ENCODE measurements around the gene BEND2.

DNA sequence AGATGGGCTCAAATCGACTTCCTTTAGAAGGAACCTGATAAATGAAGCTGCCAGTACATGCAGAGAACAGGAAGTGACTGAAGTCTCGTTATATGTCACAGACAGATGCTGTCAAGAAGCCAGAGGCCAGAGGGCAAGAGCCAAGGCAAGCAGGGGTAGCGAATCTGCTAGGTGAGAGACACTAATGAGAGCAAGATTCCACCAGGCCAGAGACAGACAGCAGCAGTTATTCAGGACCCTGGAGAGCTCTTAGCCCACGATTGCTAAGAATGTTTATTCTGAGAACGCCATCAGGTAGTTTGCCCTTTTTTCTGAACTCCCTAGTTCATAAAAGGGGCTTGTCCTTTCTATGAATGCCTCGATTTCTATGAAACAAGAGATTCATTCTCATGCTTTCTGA lies 73.7 kb downstream of the BEND2 start:
- no peak for TF ChIP-seq TAF1 (IDR thresholded peaks at IDR 0.05; ENCODE audit: low read depth)
- TF ChIP-seq, protein P1, sequence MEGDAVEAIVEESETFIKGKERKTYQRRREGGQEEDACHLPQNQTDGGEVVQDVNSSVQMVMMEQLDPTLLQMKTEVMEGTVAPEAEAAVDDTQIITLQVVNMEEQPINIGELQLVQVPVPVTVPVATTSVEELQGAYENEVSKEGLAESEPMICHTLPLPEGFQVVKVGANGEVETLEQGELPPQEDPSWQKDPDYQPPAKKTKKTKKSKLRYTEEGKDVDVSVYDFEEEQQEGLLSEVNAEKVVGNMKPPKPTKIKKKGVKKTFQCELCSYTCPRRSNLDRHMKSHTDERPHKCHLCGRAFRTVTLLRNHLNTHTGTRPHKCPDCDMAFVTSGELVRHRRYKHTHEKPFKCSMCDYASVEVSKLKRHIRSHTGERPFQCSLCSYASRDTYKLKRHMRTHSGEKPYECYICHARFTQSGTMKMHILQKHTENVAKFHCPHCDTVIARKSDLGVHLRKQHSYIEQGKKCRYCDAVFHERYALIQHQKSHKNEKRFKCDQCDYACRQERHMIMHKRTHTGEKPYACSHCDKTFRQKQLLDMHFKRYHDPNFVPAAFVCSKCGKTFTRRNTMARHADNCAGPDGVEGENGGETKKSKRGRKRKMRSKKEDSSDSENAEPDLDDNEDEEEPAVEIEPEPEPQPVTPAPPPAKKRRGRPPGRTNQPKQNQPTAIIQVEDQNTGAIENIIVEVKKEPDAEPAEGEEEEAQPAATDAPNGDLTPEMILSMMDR (IDR thresholded peaks at IDR 0.05; ENCODE audit: poor library complexity, severe bottlenecking): no peak
- TF ChIP-seq, protein P2, sequence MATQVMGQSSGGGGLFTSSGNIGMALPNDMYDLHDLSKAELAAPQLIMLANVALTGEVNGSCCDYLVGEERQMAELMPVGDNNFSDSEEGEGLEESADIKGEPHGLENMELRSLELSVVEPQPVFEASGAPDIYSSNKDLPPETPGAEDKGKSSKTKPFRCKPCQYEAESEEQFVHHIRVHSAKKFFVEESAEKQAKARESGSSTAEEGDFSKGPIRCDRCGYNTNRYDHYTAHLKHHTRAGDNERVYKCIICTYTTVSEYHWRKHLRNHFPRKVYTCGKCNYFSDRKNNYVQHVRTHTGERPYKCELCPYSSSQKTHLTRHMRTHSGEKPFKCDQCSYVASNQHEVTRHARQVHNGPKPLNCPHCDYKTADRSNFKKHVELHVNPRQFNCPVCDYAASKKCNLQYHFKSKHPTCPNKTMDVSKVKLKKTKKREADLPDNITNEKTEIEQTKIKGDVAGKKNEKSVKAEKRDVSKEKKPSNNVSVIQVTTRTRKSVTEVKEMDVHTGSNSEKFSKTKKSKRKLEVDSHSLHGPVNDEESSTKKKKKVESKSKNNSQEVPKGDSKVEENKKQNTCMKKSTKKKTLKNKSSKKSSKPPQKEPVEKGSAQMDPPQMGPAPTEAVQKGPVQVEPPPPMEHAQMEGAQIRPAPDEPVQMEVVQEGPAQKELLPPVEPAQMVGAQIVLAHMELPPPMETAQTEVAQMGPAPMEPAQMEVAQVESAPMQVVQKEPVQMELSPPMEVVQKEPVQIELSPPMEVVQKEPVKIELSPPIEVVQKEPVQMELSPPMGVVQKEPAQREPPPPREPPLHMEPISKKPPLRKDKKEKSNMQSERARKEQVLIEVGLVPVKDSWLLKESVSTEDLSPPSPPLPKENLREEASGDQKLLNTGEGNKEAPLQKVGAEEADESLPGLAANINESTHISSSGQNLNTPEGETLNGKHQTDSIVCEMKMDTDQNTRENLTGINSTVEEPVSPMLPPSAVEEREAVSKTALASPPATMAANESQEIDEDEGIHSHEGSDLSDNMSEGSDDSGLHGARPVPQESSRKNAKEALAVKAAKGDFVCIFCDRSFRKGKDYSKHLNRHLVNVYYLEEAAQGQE (IDR thresholded peaks at IDR 0.05; ENCODE audit: borderline replicate concordance): no peak
- no peak for TF ChIP-seq RAD21 (conservative IDR thresholded peaks at IDR 0.05)
- no peak for TF ChIP-seq EP300 (conservative IDR thresholded peaks at IDR 0.05; ENCODE audit: poor library complexity, severe bottlenecking)
- no peak for TF ChIP-seq MXI1 (conservative IDR thresholded peaks at IDR 0.05; ENCODE audit: poor library complexity, severe bottlenecking)
- TF ChIP-seq POLR2AphosphoS5 (IDR thresholded peaks at IDR 0.05): no peak
